Progenitor cell of endocrine pancreas (in vitro differentiated cells): ENCODE data around the gene CFAP65. TPM values are rescaled to one million over a fixed set of nuclear protein-coding genes. Genes with fewer than 3 reads are reported as not detected.

Source experiments
- DNase-seq: peaks from one replicate; pipeline ENCODE4 v3.0.0; 2021; ENCODE audit warnings: low spot score; ENCODE audit not compliant: unreplicated experiment
- H3K27ac Mint-ChIP-seq: 2 replicates; pipeline ENCODE4 v1.8.0; 2021; ENCODE audit warnings: mild to moderate bottlenecking, moderate library complexity, mixed read lengths
- H3K27me3 Mint-ChIP-seq: 2 replicates; pipeline ENCODE4 v1.8.0; 2021; ENCODE audit warnings: mixed read lengths
- H3K36me3 Mint-ChIP-seq: 2 replicates; pipeline ENCODE4 v1.8.0; 2022; ENCODE audit warnings: mixed read lengths; ENCODE audit not compliant: insufficient read depth
- H3K4me1 Mint-ChIP-seq: 2 replicates; pipeline ENCODE4 v1.8.0; 2021; ENCODE audit warnings: low read depth, mixed read lengths
- H3K4me3 Mint-ChIP-seq: 2 replicates; pipeline ENCODE4 v1.8.0; 2021; ENCODE audit warnings: low read depth, mild to moderate bottlenecking, moderate library complexity, mixed read lengths
- H3K9me3 Mint-ChIP-seq: 2 replicates; pipeline ENCODE4 v1.8.0; 2021; ENCODE audit warnings: low read depth, mixed read lengths
- microRNA-seq: library from miRNA; unstranded; fragments of <30 nt; microRNA quantifications from one replicate; pipeline ENCODE4 v1.1.0, GENCODE V29; 2020; ENCODE audit warnings: borderline number of aligned reads; ENCODE audit not compliant: unreplicated experiment
- total RNA-seq: library from RNA; stranded (reverse); gene quantifications from 2 replicates; pipeline ENCODE4 v1.2.1, GENCODE V29; 2021
- TF ChIP-seq, protein P1 (sequence below): fragments of 200-600 bp; sonication (generic); IDR thresholded peaks from one replicate; pipeline ENCODE4 v1.5.0; 2021; ENCODE audit warnings: antibody characterized with exemption, mild to moderate bottlenecking; ENCODE audit not compliant: unreplicated experiment

CFAP65 gene
- total RNA-seq, 1 donor from 2014 or later = 0.65 TPM

DNA sequence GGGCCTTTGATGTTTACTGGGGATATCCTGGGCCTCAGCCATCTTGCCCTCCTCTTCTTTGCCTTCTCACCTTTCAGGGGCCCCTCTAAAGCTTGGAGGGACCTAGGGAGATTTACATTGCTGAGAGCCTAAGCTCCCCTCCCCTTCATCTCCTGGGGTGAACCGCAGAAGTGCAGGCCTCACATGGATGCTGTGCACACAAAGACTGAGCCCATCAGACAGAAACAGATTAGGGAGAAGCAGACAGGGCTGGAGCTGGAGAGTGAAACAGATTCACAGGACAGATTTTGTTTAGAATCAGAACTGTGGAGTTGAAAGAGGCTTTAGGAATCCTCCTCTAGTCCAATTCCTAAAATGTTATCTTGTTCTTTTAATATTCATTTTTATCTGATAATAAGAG, 85.3 kb downstream of the CFAP65 start:
- Mint-ChIP-seq H3K36me3 (no peaks in the 10 kb centered on the region), H3K27me3 (peaks cover 70% of the 10 kb centered on the region), H3K27ac (no peak overlapping the region), H3K4me1 (peaks cover 5% of the 10 kb centered on the region), H3K9me3 (no peaks in the 10 kb centered on the region), H3K4me3 (no peak overlapping the region)
- no peak for DNase-seq
- TF ChIP-seq, protein P1, sequence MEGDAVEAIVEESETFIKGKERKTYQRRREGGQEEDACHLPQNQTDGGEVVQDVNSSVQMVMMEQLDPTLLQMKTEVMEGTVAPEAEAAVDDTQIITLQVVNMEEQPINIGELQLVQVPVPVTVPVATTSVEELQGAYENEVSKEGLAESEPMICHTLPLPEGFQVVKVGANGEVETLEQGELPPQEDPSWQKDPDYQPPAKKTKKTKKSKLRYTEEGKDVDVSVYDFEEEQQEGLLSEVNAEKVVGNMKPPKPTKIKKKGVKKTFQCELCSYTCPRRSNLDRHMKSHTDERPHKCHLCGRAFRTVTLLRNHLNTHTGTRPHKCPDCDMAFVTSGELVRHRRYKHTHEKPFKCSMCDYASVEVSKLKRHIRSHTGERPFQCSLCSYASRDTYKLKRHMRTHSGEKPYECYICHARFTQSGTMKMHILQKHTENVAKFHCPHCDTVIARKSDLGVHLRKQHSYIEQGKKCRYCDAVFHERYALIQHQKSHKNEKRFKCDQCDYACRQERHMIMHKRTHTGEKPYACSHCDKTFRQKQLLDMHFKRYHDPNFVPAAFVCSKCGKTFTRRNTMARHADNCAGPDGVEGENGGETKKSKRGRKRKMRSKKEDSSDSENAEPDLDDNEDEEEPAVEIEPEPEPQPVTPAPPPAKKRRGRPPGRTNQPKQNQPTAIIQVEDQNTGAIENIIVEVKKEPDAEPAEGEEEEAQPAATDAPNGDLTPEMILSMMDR = no peak

DNA sequence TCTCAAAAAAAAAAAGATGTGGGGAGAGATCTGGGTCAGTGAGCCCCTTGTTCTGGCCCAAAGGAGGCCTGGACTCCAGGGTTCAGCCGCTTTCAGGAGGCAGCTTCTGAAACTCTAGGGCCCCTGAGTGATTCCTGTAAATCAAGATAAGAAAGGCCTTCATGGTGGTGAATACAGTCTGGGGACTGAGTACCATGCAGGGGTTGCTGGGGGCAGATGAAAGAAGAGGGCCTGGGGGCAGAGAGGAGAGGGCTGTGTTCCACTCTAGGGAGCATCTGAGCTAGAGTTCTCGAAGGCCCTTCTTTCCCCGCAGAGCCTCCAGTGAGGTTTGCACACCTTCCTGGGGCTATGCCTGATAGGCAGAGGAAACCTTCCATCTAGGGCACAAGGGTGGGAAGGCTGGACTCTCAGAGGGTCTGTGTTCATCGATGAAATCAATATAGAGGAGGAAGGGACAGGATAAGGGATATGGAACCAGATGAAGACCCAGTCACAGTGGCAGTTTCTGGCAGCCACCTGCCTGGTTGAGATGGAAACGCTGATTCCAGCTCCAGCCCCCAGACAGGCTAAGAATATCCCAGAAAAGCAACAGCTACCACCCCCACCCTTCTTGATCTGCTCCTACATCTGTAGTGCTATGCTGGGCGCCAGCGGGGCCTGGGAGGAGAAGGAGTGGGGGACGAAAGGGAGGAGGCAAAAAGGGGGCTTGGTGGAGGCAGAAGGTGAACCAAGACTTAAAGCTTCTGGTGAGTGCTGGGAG, 86.6 kb downstream of the CFAP65 start:
- Mint-ChIP-seq H3K27ac (no peak overlapping the region), H3K4me1 (peaks cover 8% of the 10 kb centered on the region), H3K36me3 (no peaks in the 10 kb centered on the region), H3K9me3 (no peaks in the 10 kb centered on the region), H3K27me3 (peaks cover 70% of the 10 kb centered on the region), H3K4me3 (no peak overlapping the region)
- TF ChIP-seq, protein P1 = no peak
- no peak for DNase-seq

DNA sequence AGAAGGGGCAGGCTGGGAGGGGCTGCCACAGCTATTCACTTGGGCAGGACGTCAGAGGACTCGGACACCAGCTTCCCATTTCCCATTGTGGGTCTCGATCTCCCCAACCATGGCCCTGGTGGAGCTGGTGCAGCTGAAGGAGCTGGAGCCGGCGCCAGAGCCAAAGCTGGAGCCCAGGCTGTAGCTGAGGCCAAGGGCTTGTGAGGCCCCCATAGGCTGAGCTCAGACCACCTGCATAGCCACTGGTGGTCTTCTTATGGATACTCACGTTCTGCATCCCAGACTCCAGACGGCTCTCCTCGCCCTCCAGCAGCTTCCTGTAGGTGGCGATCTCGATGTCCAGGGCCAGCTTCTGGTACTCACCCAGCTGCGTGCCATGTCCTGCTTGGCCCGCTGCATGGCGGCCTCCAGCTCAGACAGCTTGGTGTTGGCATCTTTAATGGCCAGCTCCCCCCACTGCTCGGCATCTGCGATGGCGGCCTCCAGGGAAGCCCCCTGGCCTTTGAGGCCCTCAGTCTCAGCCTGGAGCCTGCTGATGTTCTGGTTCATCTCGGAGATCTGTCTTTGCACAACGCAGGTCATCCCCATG, 87.9 kb downstream of the CFAP65 start:
- TF ChIP-seq, protein P1 = peak; percentile 33
- Mint-ChIP-seq H3K9me3 (no peaks in the 10 kb centered on the region), H3K4me3 (no peak overlapping the region), H3K27ac (no peak overlapping the region), H3K36me3 (no peaks in the 10 kb centered on the region), H3K4me1 (peaks cover 5% of the 10 kb centered on the region), H3K27me3 (peaks cover 60% of the 10 kb centered on the region)
- no peak for DNase-seq

Small RNA genes lying within 50 kb of the gene (microRNA-seq; reads per million reads assigned to microRNA genes)
- gene MIR3131 = 20.3 reads per million, percentile 30 among the genes with 10 or more reads in this experiment
- gene MIR375 = 101,919 reads per million, percentile 100 among the genes with 10 or more reads in this experiment

Other genes starting within 250 kb of the CFAP65 start
- gene PRKAG3, start 209.7 kb downstream of the CFAP65 start, total RNA-seq = not detected in 2 replicates
- 0.72 and 1.5 TPM in 2 replicates for gene WNT6, start 181.7 kb downstream of the CFAP65 start, total RNA-seq
- gene WNT10A, start 160.7 kb downstream of the CFAP65 start, total RNA-seq = not detected in 2 replicates
- 5.1 and 6.2 TPM in 2 replicates for gene CDK5R2, start 81.8 kb downstream of the CFAP65 start, total RNA-seq
- gene FEV, start 56.3 kb downstream of the CFAP65 start, total RNA-seq = 13.5 and 15.6 TPM in 2 replicates
- 24.4 and 30.1 TPM in 2 replicates for gene CRYBA2, start 48.1 kb downstream of the CFAP65 start, total RNA-seq
- 17.3 and 24.1 TPM in 2 replicates for gene IHH, start 19.4 kb upstream of the CFAP65 start, total RNA-seq
- gene NHEJ1, start 119.3 kb upstream of the CFAP65 start, total RNA-seq = 15.4 and 17.7 TPM in 2 replicates
- gene SLC23A3, start 128.5 kb upstream of the CFAP65 start, total RNA-seq = 1.7 and 2.8 TPM in 2 replicates
- gene CNPPD1, start 135.4 kb upstream of the CFAP65 start, total RNA-seq = 38.9 and 40.8 TPM in 2 replicates
- 77.0 and 77.4 TPM in 2 replicates for gene RETREG2, start 136.8 kb upstream of the CFAP65 start, total RNA-seq
- gene ZFAND2B, start 165.3 kb upstream of the CFAP65 start, total RNA-seq = 29.3 and 29.6 TPM in 2 replicates
- 26.7 and 29.9 TPM in 2 replicates for gene ABCB6, start 177.4 kb upstream of the CFAP65 start, total RNA-seq
- 40.6 and 43.6 TPM in 2 replicates for gene ATG9A, start 188.1 kb upstream of the CFAP65 start, total RNA-seq
- gene ANKZF1, start 188.3 kb upstream of the CFAP65 start, total RNA-seq = 64.3 and 66.7 TPM in 2 replicates
- gene GLB1L, start 203.9 kb upstream of the CFAP65 start, total RNA-seq = 11.8 and 13.5 TPM in 2 replicates
- gene STK16, start 204.0 kb upstream of the CFAP65 start, total RNA-seq = 23.2 and 24.1 TPM in 2 replicates
- not detected in 2 replicates for gene TUBA4B, start 211.7 kb upstream of the CFAP65 start, total RNA-seq
- gene TUBA4A, start 212.4 kb upstream of the CFAP65 start, total RNA-seq = 8.3 and 9.1 TPM in 2 replicates
- 66.2 and 69.5 TPM in 2 replicates for gene DNAJB2, start 237.8 kb upstream of the CFAP65 start, total RNA-seq